Activated CD8-positive, alpha-beta memory T cell treated with anti-CD3 and anti-CD28 coated beads, Interleukin-2, amount 50 U/mL, for 24 hours (primary cell): ENCODE measurements around the gene CAPN10.
"Not testable (repeated sequence)": the region's sequence is repeated elsewhere in the genome, so short reads cannot be mapped to it uniquely, and the experiment has no call there.

ENCODE experiments used
- DNase-seq: peaks from one replicate; pipeline ENCODE4 v3.0.0-alpha.2; 2020; ENCODE audit errors: extremely low read depth

Gene CAPN10

DNA sequence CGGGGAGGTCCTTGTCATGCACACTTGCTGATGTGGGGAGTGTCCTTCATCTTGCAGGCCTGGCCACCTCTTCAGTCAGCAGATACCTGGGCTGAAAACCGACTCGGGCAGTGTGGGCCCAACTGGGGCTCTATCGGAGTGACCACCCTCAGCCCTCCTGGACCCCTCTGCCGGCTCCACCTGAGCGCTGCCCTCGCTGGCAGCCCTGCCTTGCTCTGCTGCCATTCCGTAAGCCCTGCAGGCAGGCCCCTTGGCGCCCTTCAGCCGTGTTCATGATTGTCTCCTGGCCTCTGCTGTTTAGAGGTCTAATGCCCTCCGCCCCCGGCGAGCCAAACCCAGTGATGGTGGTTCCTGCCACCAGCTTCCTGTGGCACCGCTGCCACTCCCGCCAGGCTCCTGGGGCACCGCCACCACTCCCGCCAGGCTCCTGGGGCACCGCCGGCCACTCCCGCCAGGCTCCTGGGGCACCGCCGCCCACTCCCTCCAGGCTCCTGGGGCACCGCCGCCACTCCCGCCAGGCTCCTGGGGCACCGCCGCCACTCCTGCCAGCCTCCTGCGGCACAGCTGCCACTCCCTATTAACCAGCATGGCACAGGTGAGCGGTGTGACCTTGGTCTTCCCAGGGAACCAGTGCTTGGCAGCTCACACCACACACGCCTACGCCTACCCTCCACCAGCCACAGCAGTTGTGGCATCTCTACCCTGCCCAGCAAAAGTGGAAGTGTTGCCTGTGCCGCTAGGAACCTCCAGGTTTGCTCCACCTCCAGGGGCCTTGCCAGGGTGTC lies 15.9 kb downstream of the CAPN10 start:
- no peak for DNase-seq

DNA sequence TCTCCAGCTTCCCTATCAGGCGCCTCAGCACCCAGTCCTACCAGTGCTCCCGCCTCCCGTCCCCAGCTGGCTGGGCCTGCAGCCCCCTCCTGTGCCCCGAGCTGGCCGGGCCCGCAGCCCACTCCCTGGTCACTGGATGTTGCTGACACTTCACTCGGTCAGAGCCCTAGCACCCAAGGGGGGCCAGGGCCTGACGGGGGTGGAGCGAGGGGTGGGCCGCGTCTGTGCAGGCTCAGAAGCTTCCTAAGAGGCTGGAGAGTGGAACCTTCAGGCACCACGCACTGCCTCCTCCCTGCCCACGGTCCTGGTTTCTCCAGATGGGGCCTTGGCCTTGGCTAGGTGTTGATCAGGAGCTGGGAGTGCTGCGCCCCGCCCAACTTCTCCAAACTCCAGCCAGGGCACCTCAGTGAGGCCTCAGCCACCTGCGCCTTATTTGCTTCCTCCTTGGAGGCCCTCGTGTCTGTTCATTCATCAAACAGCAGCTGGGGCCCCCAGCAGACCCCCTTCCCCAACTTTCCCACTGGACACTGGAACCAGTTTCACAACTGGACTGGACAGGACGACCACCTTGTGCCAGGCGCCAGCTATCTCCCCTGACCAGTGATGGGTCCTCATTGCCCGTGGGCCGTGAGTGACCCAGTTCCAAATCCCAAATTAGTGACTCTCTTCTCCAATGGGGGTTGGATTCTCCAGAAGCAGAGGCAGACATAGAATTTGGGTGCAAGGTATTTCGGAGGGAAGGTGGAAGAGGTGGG lies 16.7 kb downstream of the CAPN10 start:
- DNase-seq: no peak

DNA sequence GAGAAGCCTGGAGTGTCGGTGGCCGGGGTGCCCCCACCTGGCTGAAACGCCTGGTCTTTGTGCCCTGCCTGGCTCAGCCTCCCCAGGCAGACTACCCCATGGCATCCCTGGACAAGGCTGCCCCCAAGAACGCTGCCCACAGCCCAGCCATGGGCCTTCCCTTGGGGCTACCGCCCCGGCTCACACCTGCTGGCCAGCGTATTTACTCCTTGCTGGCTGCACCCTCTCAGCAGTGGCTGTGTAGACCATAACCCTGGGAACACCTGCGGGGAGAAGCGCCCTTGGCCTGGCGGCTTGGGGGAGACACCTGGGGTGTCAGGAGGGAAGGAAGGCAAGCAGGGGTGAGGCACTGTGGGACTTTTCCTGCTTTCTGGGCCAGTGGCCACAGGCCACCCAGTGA lies 17.3 kb downstream of the CAPN10 start:
- DNase-seq: no peak

DNA sequence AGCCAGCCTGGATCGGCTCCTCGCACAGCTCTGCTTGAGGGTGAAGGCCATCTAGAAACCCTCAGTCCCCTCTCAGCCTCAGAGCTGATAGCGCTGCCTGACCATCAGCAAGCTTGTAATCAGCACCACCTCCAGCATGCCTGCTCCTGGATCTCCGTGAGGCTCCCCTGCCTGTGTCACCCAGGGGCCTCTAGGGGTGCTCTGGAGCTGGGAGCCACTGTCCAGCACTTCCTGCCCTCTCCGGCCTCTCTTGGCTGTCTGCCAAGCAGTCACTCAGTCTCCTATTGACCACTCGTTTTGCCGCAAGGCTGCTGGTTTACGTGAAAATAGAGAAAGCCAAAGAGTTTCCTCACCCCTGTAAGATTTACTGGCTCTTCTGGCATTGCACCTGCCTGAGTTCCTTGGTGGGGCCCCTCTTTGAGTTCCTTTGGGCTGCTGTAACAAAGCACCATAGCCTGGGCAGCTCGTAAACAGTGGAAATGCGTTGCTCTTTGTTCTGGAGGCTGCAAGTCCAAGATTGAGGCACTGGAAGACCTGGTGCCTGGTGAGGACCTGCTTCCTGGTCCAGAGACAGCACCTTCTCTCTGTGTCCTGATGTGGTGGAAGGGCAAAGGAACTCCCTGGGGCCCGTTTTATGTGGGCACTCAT lies 17.9 kb downstream of the CAPN10 start:
- no peak for DNase-seq

DNA sequence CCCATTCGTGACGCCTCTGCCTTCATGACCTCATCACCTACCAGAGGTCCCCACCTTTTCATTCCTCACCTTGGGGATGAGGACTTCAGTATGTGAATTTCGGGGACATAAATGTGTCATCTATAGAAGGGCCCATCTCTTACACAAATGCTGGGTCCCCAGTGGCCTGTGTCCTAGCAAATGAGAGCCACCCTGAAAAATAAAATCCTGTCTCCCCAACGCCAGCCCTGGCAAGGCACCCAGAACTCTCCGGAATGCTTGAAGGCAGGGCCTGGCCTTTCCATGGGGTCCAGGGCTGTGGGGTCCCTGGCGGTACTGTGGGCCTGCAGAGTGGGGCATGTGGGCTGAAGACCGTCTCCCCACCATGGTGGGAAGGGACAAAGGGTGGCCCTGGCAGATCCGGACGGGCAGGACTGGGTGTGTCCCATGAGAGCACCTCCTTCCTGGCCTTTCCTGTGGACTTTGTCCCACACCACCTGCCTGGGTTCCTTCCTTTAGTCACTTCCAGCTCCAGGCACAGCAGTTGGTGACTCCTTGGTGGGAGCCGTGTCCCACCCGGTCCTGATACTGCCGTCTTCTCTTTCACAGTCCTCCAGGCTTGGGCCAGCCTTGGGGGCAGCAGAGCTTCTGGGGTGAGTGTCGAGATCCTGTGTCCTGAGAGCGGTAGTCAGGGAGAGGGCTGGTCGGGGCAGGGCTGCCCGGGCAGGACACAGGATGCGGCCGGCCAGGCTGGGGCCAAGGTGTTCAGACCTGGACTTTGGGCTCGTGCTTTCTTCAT lies 18.6 kb downstream of the CAPN10 start:
- DNase-seq: no peak

DNA sequence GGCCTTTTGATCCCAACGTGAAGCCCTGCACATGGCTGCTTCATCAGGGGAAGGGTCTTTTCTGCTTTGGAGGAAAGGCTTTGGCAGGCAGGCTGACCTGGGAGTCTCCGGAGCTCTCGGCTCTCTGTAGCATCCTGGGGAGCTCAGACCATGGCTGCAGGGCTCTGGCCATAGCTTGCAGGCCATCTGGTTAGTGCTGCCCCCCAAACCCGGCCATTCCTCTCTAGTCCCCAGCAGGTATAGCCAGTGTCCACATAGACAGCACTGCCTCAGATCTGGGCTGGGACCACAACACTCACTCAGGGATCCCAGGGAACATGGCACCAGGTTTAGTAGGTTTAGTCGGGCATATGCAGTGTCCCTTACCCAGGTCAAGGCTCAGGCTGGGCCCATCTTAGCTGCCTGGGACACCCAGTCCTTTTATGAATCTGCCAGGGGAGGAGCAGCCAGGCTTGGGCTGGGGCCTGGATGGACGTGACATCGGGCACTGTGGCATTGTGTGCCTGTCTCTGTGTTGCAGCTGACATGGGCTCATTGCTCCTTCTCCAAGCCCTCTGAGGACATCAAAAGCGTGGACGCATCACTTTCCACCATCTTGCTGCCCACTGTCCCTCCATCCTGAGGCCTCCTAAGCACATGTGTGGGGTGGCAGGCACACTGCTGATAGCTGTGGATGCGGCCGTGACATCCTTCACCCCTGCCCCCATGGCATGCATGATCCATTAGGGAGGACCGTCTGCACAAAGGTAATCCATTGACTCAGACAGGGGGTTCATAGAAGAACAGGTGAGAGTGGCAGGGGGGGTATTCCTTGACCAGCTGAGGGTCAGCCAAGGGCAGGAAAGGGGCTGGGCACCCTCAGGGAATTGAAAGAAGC lies 19.6 kb downstream of the CAPN10 start:
- no peak for DNase-seq

DNA sequence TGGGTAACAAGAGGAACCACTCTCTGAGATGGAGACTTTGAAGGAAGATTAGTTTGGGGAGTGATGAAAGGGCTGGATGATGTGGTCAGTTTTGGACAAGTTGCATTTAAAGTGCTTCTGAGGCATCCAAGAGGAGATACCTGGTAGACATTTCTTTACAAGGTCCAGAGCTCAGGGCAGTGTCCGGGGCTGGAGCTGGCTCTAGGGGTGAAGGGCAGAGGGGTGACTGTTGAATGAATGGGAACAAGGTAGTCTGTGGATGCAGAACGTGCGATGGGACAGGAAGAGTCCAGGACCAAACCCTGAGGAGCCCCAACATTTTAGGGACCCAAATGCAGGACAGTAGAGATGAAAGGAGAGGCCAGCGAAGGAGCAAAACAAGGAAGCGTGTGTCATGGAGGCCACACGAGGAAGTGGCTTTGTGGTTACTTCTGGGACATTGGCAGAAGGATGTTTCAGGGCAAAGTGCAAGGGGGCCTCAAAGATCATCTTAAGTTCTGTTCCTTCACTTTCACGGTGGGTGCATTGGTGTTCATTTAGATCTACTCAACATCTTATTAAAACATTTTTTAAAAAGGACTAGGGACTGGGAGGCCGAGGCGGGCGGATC lies 25.2 kb downstream of the CAPN10 start:
- no peak for DNase-seq

- DNase-seq: no peak
Observed at GRCh38 chr2:240613781-240614180, 27.2 kb downstream of the CAPN10 start.

DNA sequence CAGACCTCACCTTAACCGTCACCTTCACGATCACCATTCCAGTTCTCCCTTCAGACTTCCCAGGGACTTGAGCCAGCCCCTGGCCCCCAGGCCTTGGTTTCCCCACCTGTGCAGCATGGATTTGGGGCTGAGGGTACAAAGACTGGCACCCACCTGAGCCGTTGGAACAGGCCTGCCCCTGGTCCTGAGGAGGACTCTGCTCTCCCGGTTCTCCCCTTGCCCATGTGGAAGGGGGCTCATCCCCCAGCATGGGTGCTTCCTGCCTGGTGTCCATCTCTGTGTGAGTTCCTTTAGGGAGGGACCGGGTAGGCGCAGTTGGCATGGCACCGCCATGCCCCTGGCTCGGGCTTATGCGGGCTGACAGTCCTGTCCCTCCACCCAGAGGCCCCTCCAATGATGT lies 27.9 kb downstream of the CAPN10 start:
- no peak for DNase-seq

DNA sequence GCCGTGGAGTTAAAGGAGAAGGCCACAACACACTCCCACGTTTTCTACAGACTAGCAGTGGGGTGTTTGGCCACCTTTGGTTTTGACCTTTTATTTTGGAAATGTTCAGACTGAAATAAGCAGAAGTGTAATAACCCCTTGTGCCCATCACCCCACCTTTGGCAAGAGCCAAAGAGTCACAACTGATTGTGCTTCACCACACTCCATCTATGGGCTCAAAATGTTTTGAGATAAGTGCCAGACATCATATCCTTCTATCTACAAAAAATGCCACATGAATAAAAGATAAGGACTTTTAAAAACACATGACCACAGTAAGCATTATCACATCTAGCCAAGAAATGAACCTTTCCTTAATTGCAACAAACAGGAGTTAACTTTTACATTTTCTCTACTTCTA lies 28.9 kb downstream of the CAPN10 start:
- DNase-seq: no peak

DNA sequence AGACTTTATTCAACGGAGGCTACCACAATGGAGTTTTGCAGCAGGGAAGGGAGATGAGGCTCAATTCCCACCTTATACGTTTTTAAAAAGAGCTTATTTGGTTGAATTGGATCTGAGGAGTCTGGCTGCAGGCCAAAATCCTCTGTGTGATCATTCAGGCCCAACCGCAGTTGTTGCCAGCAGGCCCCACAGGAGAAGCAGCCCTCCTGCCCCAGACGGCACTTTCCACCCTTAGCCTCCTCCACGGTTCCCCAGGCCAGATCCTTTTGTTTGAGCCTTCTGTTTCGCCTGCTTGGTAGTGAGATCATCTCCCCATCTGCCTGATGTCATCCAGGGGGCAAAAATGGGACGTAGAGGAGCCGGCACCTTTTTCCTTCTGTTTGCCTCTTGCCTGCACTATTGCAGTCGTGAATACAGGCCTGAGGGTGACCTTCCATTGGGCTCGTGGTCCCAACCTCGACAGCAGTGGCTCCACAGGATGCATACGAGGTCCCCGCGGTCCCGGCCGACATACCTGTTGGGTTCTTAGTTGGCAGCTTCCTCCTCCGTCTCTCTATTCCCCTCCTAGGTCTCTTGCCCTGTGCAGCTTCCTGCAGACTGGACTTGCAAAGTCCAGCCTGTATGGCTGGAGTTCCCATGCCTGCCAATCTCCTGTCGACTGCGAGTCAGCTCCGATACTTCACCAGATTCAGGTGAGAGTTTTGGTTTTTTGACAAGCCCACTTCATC lies 29.4 kb downstream of the CAPN10 start:
- no peak for DNase-seq

DNA sequence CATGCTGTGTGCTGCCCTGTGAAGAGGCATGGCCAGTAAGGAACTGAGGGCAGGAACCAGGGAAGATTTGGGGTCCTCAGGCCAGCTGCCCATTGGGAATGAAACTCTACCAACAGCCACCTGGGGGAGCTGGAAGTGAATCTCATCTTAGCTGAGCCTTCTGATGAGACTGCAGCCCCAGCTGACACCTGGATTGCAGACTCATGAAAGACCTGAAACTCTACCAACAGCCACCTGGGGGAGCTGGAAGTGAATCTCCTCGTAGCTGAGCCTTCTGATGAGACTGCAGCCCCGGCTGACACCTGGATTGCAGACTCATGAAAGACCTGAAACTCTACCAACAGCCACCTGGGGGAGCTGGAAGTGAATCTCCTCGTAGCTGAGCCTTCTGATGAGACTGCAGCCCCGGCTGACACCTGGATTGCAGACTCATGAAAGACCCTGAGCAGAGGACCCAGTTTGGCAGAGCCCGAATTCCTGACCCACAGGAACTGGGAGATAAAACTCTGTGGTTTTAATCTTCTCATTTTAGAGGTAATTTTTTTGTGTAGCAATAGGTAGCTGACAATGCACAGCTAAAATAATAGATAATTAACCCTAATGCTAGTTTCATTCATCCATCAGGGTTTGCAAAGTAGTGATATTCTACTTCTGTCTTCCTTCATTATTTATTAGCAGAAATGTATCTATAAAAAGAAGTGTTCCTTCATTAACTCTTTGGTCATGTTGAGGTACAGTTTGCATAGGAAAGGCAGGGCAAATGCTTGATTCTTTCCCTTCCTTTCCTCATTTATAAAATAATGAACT lies 30.5 kb downstream of the CAPN10 start:
- not testable (repeated sequence) for DNase-seq

GRCh38 chr2:240618776-240619175 lies 32.2 kb downstream of the CAPN10 start:
- no peak for DNase-seq

DNA sequence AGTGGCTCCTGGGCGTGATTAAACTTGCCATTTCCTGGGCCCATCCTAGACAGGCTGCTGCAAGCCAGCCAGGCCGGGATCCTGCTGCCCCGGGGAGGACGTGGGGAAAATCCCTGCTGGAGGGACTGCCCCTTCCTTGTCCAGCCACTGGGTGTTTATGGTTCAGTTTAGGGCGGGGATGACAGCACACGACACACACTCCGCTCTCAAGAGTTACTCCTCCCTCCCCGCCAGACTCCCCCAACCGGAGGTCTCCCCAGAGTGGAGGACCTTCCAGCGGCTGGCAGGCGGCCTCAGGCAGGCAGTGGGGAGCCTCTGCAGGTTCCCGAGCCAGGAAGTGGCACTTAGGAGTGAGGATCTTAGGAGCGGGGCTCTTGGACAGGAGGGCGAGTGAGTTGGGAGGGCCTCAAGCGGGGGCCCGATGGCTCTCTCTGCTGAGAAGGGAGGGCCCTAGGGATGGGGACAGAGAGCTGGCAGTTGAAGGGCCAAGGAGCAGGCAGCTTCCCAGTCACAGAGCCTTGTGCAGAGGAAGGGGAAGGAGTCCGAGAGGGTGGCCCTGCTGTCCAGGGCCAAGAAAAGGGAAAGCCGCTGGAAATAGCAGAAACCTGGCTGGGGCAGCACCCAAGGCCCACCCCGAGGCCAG lies 33.1 kb downstream of the CAPN10 start:
- no peak for DNase-seq

DNA sequence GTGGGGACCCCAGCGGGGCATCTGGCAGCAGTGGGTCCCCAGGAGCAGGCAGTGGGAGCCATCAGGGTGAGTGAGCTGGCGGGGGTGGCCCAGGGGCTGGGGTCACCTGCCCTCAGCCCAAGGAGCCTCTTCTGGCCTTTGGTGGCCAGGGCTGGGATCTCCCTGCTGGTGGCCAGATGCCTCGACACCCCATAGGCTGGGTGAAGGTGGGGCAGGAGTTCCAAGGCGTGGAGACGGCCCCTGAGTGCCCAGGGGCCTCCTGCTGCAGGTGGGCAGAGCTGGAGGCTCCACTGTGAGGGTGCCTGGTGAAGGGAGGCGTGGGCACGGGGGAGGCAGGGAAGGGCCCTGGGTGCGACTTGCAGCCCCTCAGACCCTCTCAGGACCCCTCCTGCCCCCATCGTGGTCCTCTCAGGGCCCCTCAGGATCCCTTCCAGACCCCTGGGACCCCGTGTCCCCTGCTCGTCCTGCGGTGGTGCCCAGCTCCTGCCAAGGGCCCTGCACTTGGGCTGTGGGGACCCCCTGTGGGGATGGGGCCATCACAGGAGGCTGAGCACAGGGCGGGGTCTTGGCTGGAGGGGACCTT lies 33.7 kb downstream of the CAPN10 start:
- DNase-seq: no peak

GRCh38 chr2:240620859-240621258 lies 34.3 kb downstream of the CAPN10 start:
- no peak for DNase-seq

GRCh38 chr2:240622060-240622411 lies 35.5 kb downstream of the CAPN10 start:
- no peak for DNase-seq

- no peak for DNase-seq
Observed at GRCh38 chr2:240622531-240623235, 36.1 kb downstream of the CAPN10 start.
